GM21786 (cell line): Measurements from ENCODE around the gene SYCP3.
"Not testable (repeated sequence)": the region's sequence is repeated elsewhere in the genome, so short reads cannot be mapped to it uniquely, and the experiment has no call there.

ENCODE experiments used
- ATAC-seq: cut with Tn5 transposase; IDR thresholded peaks from one replicate; pipeline ENCODE4 v1.9.1; 2021; ENCODE audit not compliant: unreplicated experiment

Gene SYCP3

DNA sequence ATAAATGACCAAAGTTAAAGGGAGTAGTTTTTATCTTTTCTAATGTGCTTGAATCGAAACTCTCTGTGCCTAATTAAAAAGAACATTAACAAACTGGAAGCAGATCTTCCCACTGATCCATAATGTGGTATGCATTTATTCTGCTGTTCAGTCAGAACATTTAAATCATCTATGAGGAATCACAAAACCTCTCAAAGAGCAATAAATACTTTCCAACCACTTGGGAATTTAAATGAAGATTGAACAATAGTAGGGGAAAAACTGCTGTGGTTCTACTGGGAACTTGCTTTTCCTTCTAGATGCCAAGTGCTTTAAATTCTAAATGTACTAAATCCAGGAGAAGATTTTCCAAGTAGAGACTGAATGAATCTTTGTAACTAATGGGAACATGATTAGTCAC is 54.2 kb downstream of the SYCP3 start:
- ATAC-seq: no peak

DNA sequence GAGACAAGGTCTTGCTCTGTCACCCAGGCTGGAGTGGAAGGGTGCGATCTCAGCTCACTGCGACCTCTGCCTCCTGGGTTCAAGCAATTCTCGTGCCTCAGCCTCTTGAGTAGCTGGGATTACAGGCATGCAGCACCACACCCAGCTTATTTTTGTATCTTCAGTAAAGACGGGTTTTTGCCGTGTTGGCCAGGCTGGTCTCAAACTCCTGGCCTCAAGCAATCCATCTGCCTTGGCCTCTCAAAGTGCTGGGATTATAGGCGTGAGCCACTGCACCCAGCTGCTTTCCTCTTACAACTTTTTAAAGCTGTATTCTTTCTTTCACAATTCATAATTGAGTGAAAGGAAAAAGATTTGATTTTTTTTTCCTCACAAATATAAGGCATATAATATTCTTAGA is 57.6 kb downstream of the SYCP3 start:
- not testable (repeated sequence) for ATAC-seq

- no peak for ATAC-seq
Measured at GRCh38 chr12:101680647-101681046, 58.6 kb downstream of the SYCP3 start.

- no peak for ATAC-seq
Measured at GRCh38 chr12:101680240-101680639, 59.0 kb downstream of the SYCP3 start.
